ENCODE results near the gene FAM184A. TPM values are rescaled to one million over a fixed set of nuclear protein-coding genes. Genes with fewer than 3 reads are reported as not detected.

The FAM184A gene
- total and polyA plus RNA-seq, 10 of the 15 experiments (the other 5 are each of a cell fraction or from before 2014, with no cell fraction given), result 0.15 to 0.23 TPM; not detected in 8

DNA sequence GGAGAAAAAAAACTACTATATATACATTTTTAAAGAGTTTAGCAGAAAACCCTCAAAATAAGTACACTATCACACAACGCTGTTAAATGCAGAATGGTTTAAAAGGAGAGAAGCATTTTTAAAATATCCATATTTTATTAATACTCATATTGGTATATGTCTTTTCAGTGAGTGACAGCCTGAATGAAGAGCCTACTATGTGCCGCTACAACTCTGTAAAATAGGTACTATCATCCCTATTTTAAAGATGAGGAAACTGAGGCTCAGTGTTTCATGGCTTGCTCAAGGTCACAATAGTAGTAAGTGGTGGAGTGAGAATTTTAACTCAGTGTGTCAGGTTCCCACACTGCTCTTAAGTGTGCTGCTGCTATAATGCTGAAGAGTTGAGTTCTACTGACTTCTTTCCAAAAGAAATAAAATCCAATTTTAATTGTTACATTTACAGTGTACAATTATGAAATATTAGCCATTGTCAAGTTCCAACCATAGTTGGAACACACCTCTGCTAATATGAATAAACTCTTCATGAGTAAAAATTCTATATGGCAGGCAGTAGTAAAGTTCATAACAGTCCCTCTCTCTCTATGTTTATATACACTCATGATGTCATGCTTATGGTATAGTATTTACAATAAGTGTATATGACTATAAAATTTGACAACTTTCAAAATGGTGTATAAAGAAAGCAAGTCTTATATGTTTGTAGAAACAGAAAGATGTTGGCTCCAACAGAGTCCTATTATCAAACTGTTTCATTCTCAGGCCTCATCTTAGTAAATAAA lies 3.1 kb downstream of the FAM184A start:
- in situ Hi-C loops (cut with MboI) (no loop called here), intact Hi-C loops (cut with micrococcal nuclease; ENCODE audit: unreplicated experiment) (no loop called here)
- no peak overlapping the region for H3K9ac ChIP-seq (ENCODE audit: control insufficient read depth, insufficient read depth, low read length)
- no peak for ATAC-seq
- H3K4me3 ChIP-seq, result no peak overlapping the region
- H4K20me1 ChIP-seq (ENCODE audit: control insufficient read depth, insufficient read depth), result no peaks in the 10 kb centered on the region
- ChIA-PET POLR2A (no interaction called here), SMC1A (ENCODE audit: uncharacterized antibody, unreplicated experiment) (no interaction called here), RAD21 (ENCODE audit: unreplicated experiment) (no interaction called here), CTCF (no interaction called here)
- TF ChIP-seq, protein P1, sequence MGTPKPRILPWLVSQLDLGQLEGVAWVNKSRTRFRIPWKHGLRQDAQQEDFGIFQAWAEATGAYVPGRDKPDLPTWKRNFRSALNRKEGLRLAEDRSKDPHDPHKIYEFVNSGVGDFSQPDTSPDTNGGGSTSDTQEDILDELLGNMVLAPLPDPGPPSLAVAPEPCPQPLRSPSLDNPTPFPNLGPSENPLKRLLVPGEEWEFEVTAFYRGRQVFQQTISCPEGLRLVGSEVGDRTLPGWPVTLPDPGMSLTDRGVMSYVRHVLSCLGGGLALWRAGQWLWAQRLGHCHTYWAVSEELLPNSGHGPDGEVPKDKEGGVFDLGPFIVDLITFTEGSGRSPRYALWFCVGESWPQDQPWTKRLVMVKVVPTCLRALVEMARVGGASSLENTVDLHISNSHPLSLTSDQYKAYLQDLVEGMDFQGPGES (IDR thresholded peaks at IDR 0.05), result no peak
- no peak for TF ChIP-seq CEBPB (IDR thresholded peaks at IDR 0.05; ENCODE audit: borderline replicate concordance in 1 of 2, low read depth in 2 of 2, low read length in 2 of 2)
- no peak overlapping the region for H3K4me2 ChIP-seq (ENCODE audit: control insufficient read depth, insufficient read depth)
- H2AFZ ChIP-seq (ENCODE audit: control insufficient read depth, low read depth, low read length), result no peak overlapping the region
- 72% methylated on average over 2 of the region's 2 CpGs for WGBS (ENCODE audit: insufficient coverage, insufficient replicate concordance, low lambda C conversion rate, missing lambda C conversion rate)
- BruUV-seq (replicated peaks), result no TSS peak
- DNase-seq (ENCODE audit: low read depth, low spot score), result no peak
- H3K9me3 ChIP-seq (replicated peaks; ENCODE audit: control insufficient read depth, insufficient read depth, low read length), result no peaks in the 10 kb centered on the region
- H3K27me3 ChIP-seq (replicated peaks in 1 of 2; ENCODE audit: control insufficient read depth in 2 of 2, insufficient read depth in 2 of 2, low read length in 1 of 2), result peaks cover 3 to 27% of the 10 kb centered on the region in 2 experiments
- H3K27ac ChIP-seq (ENCODE audit: control insufficient read depth, insufficient read depth), result no peak overlapping the region
- H3K79me2 ChIP-seq (ENCODE audit: control insufficient read depth, insufficient read depth, low read length), result no peaks in the 10 kb centered on the region
- no peaks in the 10 kb centered on the region for H3K36me3 ChIP-seq (ENCODE audit: control insufficient read depth in 2 of 2, insufficient read depth in 2 of 2, low read length in 1 of 2)
- H3K4me1 ChIP-seq (ENCODE audit: control insufficient read depth, insufficient read depth, low read length), result peaks cover 3% of the 10 kb centered on the region; the same call in 1 of the 2 replicates
- no peak for FAIRE-seq

DNA sequence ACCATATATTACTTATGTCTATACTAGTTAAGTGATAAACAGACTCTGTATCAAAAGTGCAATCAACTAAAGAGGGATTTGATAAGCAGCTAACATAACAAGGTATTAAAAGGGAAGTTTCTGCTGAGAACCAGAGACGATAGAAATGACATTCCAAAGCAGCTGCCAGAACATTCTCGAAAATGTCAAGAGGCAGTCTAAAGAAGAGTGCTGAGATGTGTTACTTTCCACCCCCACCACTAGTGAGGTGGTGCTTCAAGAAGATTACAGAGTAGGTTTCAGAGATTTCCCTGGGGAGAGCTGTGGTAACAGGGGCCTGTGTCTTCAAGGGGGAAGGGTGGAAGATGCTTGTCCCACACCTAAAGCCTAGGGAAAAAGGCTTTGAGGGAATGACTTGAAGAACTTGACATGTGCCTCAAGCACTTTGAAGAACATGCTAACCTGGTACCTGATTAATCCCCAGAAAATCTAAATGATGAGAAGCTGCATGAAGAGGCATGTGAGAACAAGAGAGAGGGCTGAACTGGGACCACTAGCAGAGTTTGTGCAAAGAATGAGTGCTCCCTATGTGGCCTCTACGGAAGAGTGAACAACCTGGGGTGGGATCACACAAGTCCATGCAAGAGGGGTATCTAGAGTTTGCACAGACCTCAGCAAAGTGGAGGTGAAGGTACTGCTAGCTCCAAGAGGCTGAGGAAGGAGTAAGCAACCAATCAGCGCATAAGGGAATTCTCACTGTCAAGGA lies 5.0 kb downstream of the FAM184A start:
- intact Hi-C loops (cut with micrococcal nuclease; ENCODE audit: unreplicated experiment), result no loop called here
- DNase-seq (ENCODE audit: low read depth, low spot score), result no peak
- ChIA-PET POLR2A (interaction anchor here (0.5 kb wide), 1 partner anchor 40 kb away, joined by 3 read pairs; no protein-coding TSS in a partner anchor), CTCF (interaction anchor here (0.9 kb wide), 1 partner anchor 13 kb away, joined by 3 read pairs; no protein-coding TSS in a partner anchor), SMC1A (ENCODE audit: uncharacterized antibody, unreplicated experiment) (interaction anchor here (0.7 kb wide), 1 partner anchor 25 kb away, joined by 3 read pairs; no protein-coding TSS in a partner anchor), RAD21 (ENCODE audit: unreplicated experiment) (no interaction called here)
- in situ Hi-C loops (cut with MboI), result no loop called here
- H3K4me1 ChIP-seq (ENCODE audit: control insufficient read depth, insufficient read depth, low read length), result no peaks in the 10 kb centered on the region
- H3K9ac ChIP-seq (ENCODE audit: control insufficient read depth, insufficient read depth, low read length), result no peak overlapping the region
- H3K27ac ChIP-seq (ENCODE audit: control insufficient read depth, insufficient read depth), result no peak overlapping the region
- H3K27me3 ChIP-seq (replicated peaks in 1 of 2; ENCODE audit: control insufficient read depth in 2 of 2, insufficient read depth in 2 of 2, low read length in 1 of 2), result peaks cover 0 to 17% of the 10 kb centered on the region in 2 experiments; a peak in 3 of 4 replicates
- H3K4me2 ChIP-seq (ENCODE audit: control insufficient read depth, insufficient read depth), result no peak overlapping the region
- FAIRE-seq, result no peak
- H3K9me3 ChIP-seq (replicated peaks; ENCODE audit: control insufficient read depth, insufficient read depth, low read length), result no peaks in the 10 kb centered on the region
- no peak overlapping the region for H3K4me3 ChIP-seq
- no peak for ATAC-seq
- no TSS peak for BruUV-seq (replicated peaks)
- H4K20me1 ChIP-seq (ENCODE audit: control insufficient read depth, insufficient read depth), result no peaks in the 10 kb centered on the region
- no peaks in the 10 kb centered on the region for H3K36me3 ChIP-seq (ENCODE audit: control insufficient read depth in 2 of 2, insufficient read depth in 2 of 2, low read length in 1 of 2)
- no peaks in the 10 kb centered on the region for H3K79me2 ChIP-seq (ENCODE audit: control insufficient read depth, insufficient read depth, low read length)
- no peak overlapping the region for H2AFZ ChIP-seq (ENCODE audit: control insufficient read depth, low read depth, low read length)
- 40% methylated on average over 4 of the region's 4 CpGs for WGBS (ENCODE audit: insufficient coverage, insufficient replicate concordance, low lambda C conversion rate, missing lambda C conversion rate)
- TF ChIP-seq SPI1 (IDR thresholded peaks at IDR 0.05; ENCODE audit: borderline replicate concordance, insufficient read depth, low read depth, low read length) (no peak), DPF2 (IDR thresholded peaks at IDR 0.05) (no peak), RUNX3 (IDR thresholded peaks at IDR 0.05; ENCODE audit: low read length) (no peak), TBL1XR1 (IDR thresholded peaks at IDR 0.05; ENCODE audit: low read depth, low read length) (no peak), BHLHE40 (IDR thresholded peaks at IDR 0.05; ENCODE audit: borderline replicate concordance in 1 of 2, low read depth in 2 of 2, low read length in 1 of 2) (no peak)
- TF ChIP-seq, protein P2, sequence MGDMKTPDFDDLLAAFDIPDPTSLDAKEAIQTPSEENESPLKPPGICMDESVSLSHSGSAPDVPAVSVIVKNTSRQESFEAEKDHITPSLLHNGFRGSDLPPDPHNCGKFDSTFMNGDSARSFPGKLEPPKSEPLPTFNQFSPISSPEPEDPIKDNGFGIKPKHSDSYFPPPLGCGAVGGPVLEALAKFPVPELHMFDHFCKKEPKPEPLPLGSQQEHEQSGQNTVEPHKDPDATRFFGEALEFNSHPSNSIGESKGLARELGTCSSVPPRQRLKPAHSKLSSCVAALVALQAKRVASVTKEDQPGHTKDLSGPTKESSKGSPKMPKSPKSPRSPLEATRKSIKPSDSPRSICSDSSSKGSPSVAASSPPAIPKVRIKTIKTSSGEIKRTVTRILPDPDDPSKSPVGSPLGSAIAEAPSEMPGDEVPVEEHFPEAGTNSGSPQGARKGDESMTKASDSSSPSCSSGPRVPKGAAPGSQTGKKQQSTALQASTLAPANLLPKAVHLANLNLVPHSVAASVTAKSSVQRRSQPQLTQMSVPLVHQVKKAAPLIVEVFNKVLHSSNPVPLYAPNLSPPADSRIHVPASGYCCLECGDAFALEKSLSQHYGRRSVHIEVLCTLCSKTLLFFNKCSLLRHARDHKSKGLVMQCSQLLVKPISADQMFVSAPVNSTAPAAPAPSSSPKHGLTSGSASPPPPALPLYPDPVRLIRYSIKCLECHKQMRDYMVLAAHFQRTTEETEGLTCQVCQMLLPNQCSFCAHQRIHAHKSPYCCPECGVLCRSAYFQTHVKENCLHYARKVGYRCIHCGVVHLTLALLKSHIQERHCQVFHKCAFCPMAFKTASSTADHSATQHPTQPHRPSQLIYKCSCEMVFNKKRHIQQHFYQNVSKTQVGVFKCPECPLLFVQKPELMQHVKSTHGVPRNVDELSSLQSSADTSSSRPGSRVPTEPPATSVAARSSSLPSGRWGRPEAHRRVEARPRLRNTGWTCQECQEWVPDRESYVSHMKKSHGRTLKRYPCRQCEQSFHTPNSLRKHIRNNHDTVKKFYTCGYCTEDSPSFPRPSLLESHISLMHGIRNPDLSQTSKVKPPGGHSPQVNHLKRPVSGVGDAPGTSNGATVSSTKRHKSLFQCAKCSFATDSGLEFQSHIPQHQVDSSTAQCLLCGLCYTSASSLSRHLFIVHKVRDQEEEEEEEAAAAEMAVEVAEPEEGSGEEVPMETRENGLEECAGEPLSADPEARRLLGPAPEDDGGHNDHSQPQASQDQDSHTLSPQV (IDR thresholded peaks at IDR 0.05), result no peak

Measured in GM12878 (cell line).